Activated CD4-positive, alpha-beta T cell treated with anti-CD3 and anti-CD28 coated beads for 36 hours (primary cell): ENCODE results near the gene TAT. TPM values are rescaled to one million over a fixed set of nuclear protein-coding genes. Genes with fewer than 3 reads are reported as not detected.
"Not testable (repeated sequence)": the region's sequence is repeated elsewhere in the genome, so short reads cannot be mapped to it uniquely, and the experiment has no call there.

ENCODE experiments used
- ATAC-seq: fragments of 200-7000 bp; cut with Tn5 transposase; one replicate; pipeline ENCODE4 v1.10.0; 2021; ENCODE audit warnings: mild to moderate bottlenecking, moderate library complexity
- CTCF ChIA-PET: fragments of 350-600 bp; sonication (Branson Sonifier 250); formaldehyde crosslinking; loops from one replicate; lab custom pipeline; 2021; ENCODE audit warnings: antibody characterized with exemption; lab: Charles Lee
- POLR2A ChIA-PET: fragments of 350-600 bp; sonication (Branson Sonifier 250); formaldehyde crosslinking; loops from one replicate; lab custom pipeline; 2021; ENCODE audit warnings: antibody characterized with exemption, inconsistent platforms; lab: Charles Lee
- DNase-seq: peaks from one replicate; pipeline ENCODE4 v3.0.0-alpha.2; 2020
- H3K27ac Mint-ChIP-seq: one replicate; pipeline ENCODE4 v1.8.0; 2021; ENCODE audit warnings: mixed read lengths
- H3K27me3 Mint-ChIP-seq: one replicate; pipeline ENCODE4 v1.8.0; 2021; ENCODE audit warnings: mixed read lengths
- H3K36me3 Mint-ChIP-seq: one replicate; pipeline ENCODE4 v1.8.0; 2021; ENCODE audit warnings: low read depth, mixed read lengths
- H3K4me1 Mint-ChIP-seq: one replicate; pipeline ENCODE4 v1.8.0; 2021; ENCODE audit warnings: mixed read lengths
- H3K4me3 Mint-ChIP-seq: one replicate; pipeline ENCODE4 v1.8.0; 2021; ENCODE audit warnings: mild to moderate bottlenecking, moderate library complexity, mixed read lengths
- H3K9me3 Mint-ChIP-seq: one replicate; pipeline ENCODE4 v1.8.0; 2021; ENCODE audit warnings: low read depth, mixed read lengths
- intact Hi-C, 2 experiments: fragments of 100-400 bp; cut with DNase I in 1 of 2; cut with micrococcal nuclease in 1 of 2; formaldehyde crosslinking; loops; one replicate each; pipeline versions ENCODE4 v1.14.2 to v1.15.1; 2022 to 2024; cut with DNase I, micrococcal nuclease
- total RNA-seq, 2 experiments: library from RNA; stranded (reverse); gene quantifications; one replicate each; pipeline ENCODE4 v1.2.3, GENCODE V29; 2021

The TAT gene
- total RNA-seq, 2 experiments from 2014 or later: not detected

GRCh38 chr16:71562552-71562951 lies 14.3 kb downstream of the TAT start:
- Mint-ChIP-seq H3K4me1 (peaks cover 15% of the 10 kb centered on the region), H3K36me3 (peaks cover 3% of the 10 kb centered on the region), H3K9me3 (peaks cover 8% of the 10 kb centered on the region), H3K4me3 (no peak overlapping the region), H3K27me3 (no peaks in the 10 kb centered on the region), H3K27ac (no peak overlapping the region)
- intact Hi-C loops: loop anchor here (10.0 kb wide), 3 partner anchors 182 to 1102 kb away; partner anchors contain the start of gene AP1G1 (in 1 of the 2)
- ATAC-seq (no peak), DNase-seq (no peak)
- POLR2A ChIA-PET: no interaction called here
- CTCF ChIA-PET: interaction anchor here (0.8 kb wide), 1 partner anchor 12 kb away, joined by 4 read pairs; no protein-coding TSS in a partner anchor

- CTCF ChIA-PET: interaction anchor here (0.8 kb wide), 1 partner anchor 12 kb away, joined by 4 read pairs; no protein-coding TSS in a partner anchor
- H3K4me3 Mint-ChIP-seq, ATAC-seq, H3K27me3 Mint-ChIP-seq, H3K27ac Mint-ChIP-seq, DNase-seq, POLR2A ChIA-PET, H3K36me3 Mint-ChIP-seq, H3K9me3 Mint-ChIP-seq: not testable (repeated sequence)
- peaks cover 15% of the 10 kb centered on the region for H3K4me1 Mint-ChIP-seq
- intact Hi-C loops: loop anchor here (10.0 kb wide), 3 partner anchors 183 to 1103 kb away; partner anchors contain the start of gene AP1G1 (in 1 of the 2)
Measured at GRCh38 chr16:71561886-71562285, 15.0 kb downstream of the TAT start.

DNA sequence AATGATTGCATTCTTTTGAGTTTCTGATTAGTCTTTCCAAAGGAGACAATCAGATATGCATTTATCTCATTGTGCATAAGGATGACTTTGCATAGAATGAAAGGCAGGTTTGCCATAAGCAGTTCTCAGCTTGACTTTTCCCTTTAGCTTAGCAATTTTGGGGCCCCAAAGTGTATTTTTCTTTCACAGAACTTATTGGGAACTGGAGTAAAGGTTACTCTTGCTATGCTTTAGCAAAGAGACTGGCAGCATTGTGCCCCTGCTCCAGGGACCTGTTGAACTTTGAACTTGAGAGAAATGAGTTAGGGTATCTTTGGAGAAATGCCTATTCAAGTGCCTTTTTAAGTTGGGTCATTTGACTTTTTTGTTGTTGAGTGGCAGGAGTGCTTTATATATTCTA lies 17.0 kb downstream of the TAT start:
- ATAC-seq (no peak), DNase-seq (no peak)
- ChIA-PET CTCF (interaction anchor here (2.9 kb wide), 1 partner anchor 51 kb away, joined by 8 read pairs; no protein-coding TSS in a partner anchor), POLR2A (no interaction called here)
- intact Hi-C loops: loop anchor here (10.0 kb wide), 3 partner anchors 185 to 1105 kb away; partner anchors contain the start of gene AP1G1 (in 1 of the 2)
- Mint-ChIP-seq H3K4me1 (peaks cover 6% of the 10 kb centered on the region), H3K4me3 (no peak overlapping the region), H3K9me3 (peaks cover 8% of the 10 kb centered on the region), H3K36me3 (peaks cover 3% of the 10 kb centered on the region), H3K27ac (no peak overlapping the region), H3K27me3 (no peaks in the 10 kb centered on the region)

GRCh38 chr16:71557954-71558582 lies 18.8 kb downstream of the TAT start:
- H3K27me3 Mint-ChIP-seq: no peaks in the 10 kb centered on the region
- ATAC-seq: no peak
- CTCF ChIA-PET: interaction anchor here (0.6 to 2.9 kb wide), 2 partner anchors 53 to 99 kb away, joined by 3 to 8 read pairs; no protein-coding TSS in a partner anchor
- intact Hi-C loops: no loop called here
- no peak for DNase-seq
- H3K4me3 Mint-ChIP-seq: no peak overlapping the region
- peaks cover 3% of the 10 kb centered on the region for H3K36me3 Mint-ChIP-seq
- no peaks in the 10 kb centered on the region for H3K4me1 Mint-ChIP-seq
- H3K27ac Mint-ChIP-seq: no peak overlapping the region
- peaks cover 8% of the 10 kb centered on the region for H3K9me3 Mint-ChIP-seq
- POLR2A ChIA-PET: no interaction called here

DNA sequence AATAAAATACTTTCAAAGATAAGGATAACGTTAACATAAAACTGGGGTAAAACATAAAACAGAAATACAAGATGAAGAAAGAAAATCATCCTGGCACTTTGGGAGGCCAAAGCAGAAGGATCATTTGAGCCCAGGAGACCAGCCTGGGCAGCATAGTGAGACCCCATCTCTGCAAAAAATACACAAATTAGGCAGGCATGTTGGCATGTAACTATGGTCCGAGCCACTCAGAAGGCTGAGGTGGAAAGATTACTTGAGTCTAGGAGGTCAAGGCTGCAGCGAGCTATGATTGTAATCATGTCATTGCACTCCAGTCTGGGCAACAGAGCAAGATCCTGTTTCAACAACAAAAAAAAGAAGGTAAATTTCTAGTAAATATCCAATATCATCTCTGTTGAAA lies 19.6 kb downstream of the TAT start:
- Mint-ChIP-seq H3K4me1 (no peaks in the 10 kb centered on the region), H3K36me3 (peaks cover 3% of the 10 kb centered on the region), H3K9me3 (peaks cover 5% of the 10 kb centered on the region), H3K27ac (no peak overlapping the region), H3K27me3 (no peaks in the 10 kb centered on the region), H3K4me3 (no peak overlapping the region)
- no peak for ATAC-seq
- CTCF ChIA-PET: interaction anchor here (2.9 kb wide), 1 partner anchor 54 kb away, joined by 8 read pairs; no protein-coding TSS in a partner anchor
- POLR2A ChIA-PET: no interaction called here
- no peak for DNase-seq
- intact Hi-C loops: no loop called here

DNA sequence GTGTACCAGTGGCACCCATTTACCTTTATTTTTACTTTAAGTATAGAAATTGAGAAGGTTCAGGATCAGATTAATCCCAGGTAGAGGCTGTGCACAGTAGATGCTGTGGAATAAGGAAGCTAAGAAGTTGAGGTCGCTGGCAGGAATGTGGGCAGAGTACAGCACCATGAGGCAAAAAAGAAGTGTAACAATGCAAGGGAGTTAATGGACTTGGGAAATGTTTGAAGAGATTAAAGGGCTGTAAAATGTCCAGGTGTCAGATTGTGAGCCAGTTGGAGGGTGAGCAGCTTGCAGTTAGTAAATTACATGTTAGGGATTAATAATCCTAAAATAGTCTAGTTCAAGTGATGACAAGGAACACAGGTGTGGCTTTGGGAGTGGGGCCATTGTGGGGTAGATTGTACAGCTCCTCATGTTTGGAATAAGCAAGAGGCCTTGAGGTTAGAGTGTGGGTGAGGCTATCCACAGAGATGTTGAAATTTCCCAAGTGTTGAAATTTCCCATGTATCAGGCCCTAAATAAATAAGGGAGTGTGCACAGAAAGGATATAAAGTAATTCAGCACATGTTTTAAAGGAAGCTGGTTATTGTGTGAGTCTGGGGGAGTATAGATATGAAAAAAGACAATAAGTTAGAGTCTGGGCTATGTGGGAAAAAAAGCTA lies 21.5 kb downstream of the TAT start:
- no peak for ATAC-seq
- no peaks in the 10 kb centered on the region for H3K4me1 Mint-ChIP-seq
- CTCF ChIA-PET: interaction anchor here (0.6 to 1.4 kb wide), 4 partner anchors 10 to 72 kb away, joined by 3 to 7 read pairs (median 4); no protein-coding TSS in a partner anchor
- no peak for DNase-seq
- H3K9me3 Mint-ChIP-seq: no peaks in the 10 kb centered on the region
- intact Hi-C loops: no loop called here
- no peaks in the 10 kb centered on the region for H3K36me3 Mint-ChIP-seq
- POLR2A ChIA-PET: no interaction called here
- no peaks in the 10 kb centered on the region for H3K27me3 Mint-ChIP-seq
- no peak overlapping the region for H3K4me3 Mint-ChIP-seq
- H3K27ac Mint-ChIP-seq: no peak overlapping the region

GRCh38 chr16:71552698-71553503 lies 24.0 kb downstream of the TAT start:
- DNase-seq: no peak
- Mint-ChIP-seq H3K4me1 (no peaks in the 10 kb centered on the region), H3K4me3 (no peak overlapping the region), H3K9me3 (no peaks in the 10 kb centered on the region), H3K27ac (no peak overlapping the region), H3K36me3 (no peaks in the 10 kb centered on the region), H3K27me3 (peaks cover 4% of the 10 kb centered on the region)
- CTCF ChIA-PET: interaction anchor here (0.6 to 1.1 kb wide), 3 partner anchors 9 to 141 kb away, joined by 3 to 4 read pairs (median 4); no protein-coding TSS in a partner anchor
- no peak for ATAC-seq
- intact Hi-C loops: no loop called here
- POLR2A ChIA-PET: interaction anchor here (0.6 kb wide), 1 partner anchor 787 kb away, joined by 3 read pairs; no protein-coding TSS in a partner anchor

DNA sequence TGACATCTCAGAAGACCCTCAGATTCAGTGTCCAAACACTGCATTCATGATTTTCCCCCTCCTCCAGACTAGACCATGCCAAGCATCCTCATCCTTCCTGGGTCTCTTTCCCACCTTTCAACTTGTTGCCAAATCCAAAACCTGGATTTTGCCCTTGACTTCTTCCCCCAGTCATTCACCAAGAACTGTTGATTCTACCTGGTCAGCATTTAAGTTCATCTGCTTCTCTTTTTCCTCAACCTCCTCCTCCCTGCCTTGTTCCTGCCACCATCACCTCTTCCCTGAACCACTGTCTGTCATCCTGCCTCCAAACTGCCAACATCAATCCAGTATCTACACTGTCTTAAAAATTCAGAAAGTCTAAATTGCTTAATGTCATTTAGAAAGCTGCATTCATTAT lies 29.7 kb downstream of the TAT start:
- ChIA-PET POLR2A (no interaction called here), CTCF (interaction anchor here (1.9 kb wide), 1 partner anchor 64 kb away, joined by 5 read pairs; no protein-coding TSS in a partner anchor)
- intact Hi-C loops: no loop called here
- ATAC-seq (no peak), DNase-seq (no peak)
- H3K9me3 Mint-ChIP-seq: no peaks in the 10 kb centered on the region
- no peaks in the 10 kb centered on the region for H3K36me3 Mint-ChIP-seq
- H3K27ac Mint-ChIP-seq: no peak overlapping the region
- H3K27me3 Mint-ChIP-seq: peaks cover 9% of the 10 kb centered on the region
- no peak overlapping the region for H3K4me3 Mint-ChIP-seq
- peaks cover 2% of the 10 kb centered on the region for H3K4me1 Mint-ChIP-seq

DNA sequence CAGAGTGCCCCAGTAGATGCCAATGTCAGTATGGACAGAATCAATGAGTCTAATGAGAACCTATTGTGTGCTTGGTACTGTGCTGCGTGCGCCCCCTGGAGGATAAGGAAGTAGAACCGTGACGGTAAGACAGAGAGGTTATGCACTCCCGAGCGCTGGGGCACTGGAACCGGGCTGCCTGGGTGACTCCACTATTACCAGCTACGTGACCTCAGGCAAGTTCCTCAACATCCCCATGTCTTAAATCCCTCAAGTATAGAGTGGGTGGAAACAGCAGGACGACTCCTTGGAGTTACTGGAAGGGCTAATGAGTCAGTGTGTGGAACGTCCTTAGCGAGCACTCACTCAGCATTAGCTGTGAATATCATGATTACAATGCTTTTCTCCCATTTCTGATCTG lies 34.5 kb downstream of the TAT start:
- intact Hi-C loops: loop anchor here in 1 of 2 experiments (1.0 to 2.0 kb wide), 2 partner anchors 69 to 130 kb away; no protein-coding TSS in a partner anchor
- no peak overlapping the region for H3K27ac Mint-ChIP-seq

GRCh38 chr16:71537643-71538042 lies 39.2 kb downstream of the TAT start:
- peak; percentile 58 for ATAC-seq
- peaks cover 6% of the 10 kb centered on the region for H3K27me3 Mint-ChIP-seq
- no peaks in the 10 kb centered on the region for H3K9me3 Mint-ChIP-seq
- ChIA-PET CTCF (interaction anchor here (0.9 to 6.1 kb wide), 7 partner anchors 10 to 119 kb away, joined by 3 to 35 read pairs (median 4); no protein-coding TSS in a partner anchor), POLR2A (no interaction called here)
- H3K27ac Mint-ChIP-seq: no peak overlapping the region
- H3K4me1 Mint-ChIP-seq: peaks cover 2% of the 10 kb centered on the region
- H3K36me3 Mint-ChIP-seq: no peaks in the 10 kb centered on the region
- intact Hi-C loops: loop anchor here (5.0 kb wide), 2 partner anchors 75 to 125 kb away; partner anchors contain the start of gene ZNF23 (in 1 of the 2)
- H3K4me3 Mint-ChIP-seq: no peak overlapping the region
- peak; percentile 71 for DNase-seq

More for the DNA sequence above, 34.5 kb downstream of the TAT start:
- Mint-ChIP-seq H3K4me3 (no peak overlapping the region), H3K4me1 (peaks cover 2% of the 10 kb centered on the region), H3K9me3 (no peaks in the 10 kb centered on the region), H3K27me3 (peaks cover 8% of the 10 kb centered on the region), H3K36me3 (no peaks in the 10 kb centered on the region)
- ATAC-seq (peak; percentile 98), DNase-seq (peak; percentile 86)
- ChIA-PET CTCF (interaction anchor here (0.5 to 6.1 kb wide), 7 partner anchors 14 to 1301 kb away, joined by 3 to 35 read pairs (median 3); no protein-coding TSS in a partner anchor), POLR2A (interaction anchor here (0.6 kb wide), 1 partner anchor 23 kb away, joined by 4 read pairs; no protein-coding TSS in a partner anchor)
